Liver (tissue), 9 donors: ENCODE data around the gene TST. TPM values are rescaled to one million over a fixed set of nuclear protein-coding genes. Genes with fewer than 3 reads are reported as not detected.

Experiments used
- DNase-seq: peaks from one replicate; pipeline ENCODE4 v3.0.0-alpha.2; 2017; ENCODE audit warnings: low spot score
- H3K27ac ChIP-seq, 2 donors: one replicate each; pipeline ENCODE4 v1.7.0; 2013; ENCODE audit warnings: inconsistent platforms in 2 of 2, low read length in 2 of 2, control low read depth in 1 of 2, low read depth in 1 of 2, mild to moderate bottlenecking in 1 of 2
- H3K27me3 ChIP-seq, 4 donors: one replicate each; pipeline versions ENCODE4 v1.6.1 to v1.7.0; 2013; ENCODE audit warnings: low read length in 3 of 4, inconsistent platforms in 1 of 4, mild to moderate bottlenecking in 1 of 4, moderate library complexity in 1 of 4; ENCODE audit not compliant: control insufficient read depth in 4 of 4, insufficient read depth in 4 of 4
- H3K36me3 ChIP-seq, 4 donors: one replicate each; pipeline versions ENCODE4 v1.6.1 to v1.7.0; 2013; ENCODE audit warnings: low read length in 3 of 4, mild to moderate bottlenecking in 3 of 4, low read depth in 1 of 4, moderate library complexity in 1 of 4; ENCODE audit not compliant: control insufficient read depth in 4 of 4, insufficient read depth in 3 of 4
- H3K4me1 ChIP-seq, 4 donors: one replicate each; pipeline versions ENCODE4 v1.6.1 to v1.7.0; 2013; ENCODE audit warnings: low read length in 3 of 4, mild to moderate bottlenecking in 3 of 4, moderate library complexity in 1 of 4; ENCODE audit not compliant: control insufficient read depth in 4 of 4, insufficient read depth in 4 of 4
- H3K4me3 ChIP-seq, 3 donors: one replicate each; pipeline versions ENCODE4 v1.6.1 to v1.7.0; 2013; ENCODE audit warnings: low read length in 3 of 3, control low read depth in 1 of 3, low read depth in 1 of 3, mild to moderate bottlenecking in 1 of 3
- H3K9ac ChIP-seq, 2 donors: one replicate each; pipeline ENCODE4 v1.7.0; 2013; ENCODE audit warnings: low read length in 2 of 2, mild to moderate bottlenecking in 2 of 2, moderate library complexity in 2 of 2, control low read depth in 1 of 2, low read depth in 1 of 2
- H3K9me3 ChIP-seq, 4 donors: one replicate each; pipeline versions ENCODE4 v1.6.1 to v1.7.0; 2013; ENCODE audit warnings: low read length in 3 of 4; ENCODE audit not compliant: control insufficient read depth in 4 of 4
- FOXA1 ChIP-seq: IDR thresholded peaks from 2 replicates; pipeline ENCODE4 v1.6.1; 2016; ENCODE audit warnings: antibody characterized with exemption
- HNF4A ChIP-seq, 2 donors: conservative IDR thresholded peaks; 2 replicates each; pipeline ENCODE4 v1.6.1; 2016; ENCODE audit warnings: antibody characterized with exemption in 2 of 2, mild to moderate bottlenecking in 2 of 2
- NR2F2 ChIP-seq: IDR thresholded peaks from 2 replicates; pipeline ENCODE4 v1.6.1; 2016; ENCODE audit warnings: antibody characterized with exemption
- RAD21 ChIP-seq, 2 donors: IDR thresholded peaks; 2 replicates each; pipeline ENCODE4 v1.6.1; 2016; ENCODE audit warnings: antibody characterized with exemption in 2 of 2, mild to moderate bottlenecking in 2 of 2
- YY1 ChIP-seq: IDR thresholded peaks from 2 replicates; pipeline ENCODE4 v1.6.1; 2016; ENCODE audit warnings: antibody characterized with exemption, mild to moderate bottlenecking
- WGBS: extraction: QIAGEN DNeasy Blood & Tissue Kit; methylation state at CpG from one replicate; pipeline ENCODE4 v1.1.7; 2013; 5-methylcytosine and 5-hydroxymethylcytosine counted together
- polyA plus RNA-seq, 2 donors: library from polyadenylated mRNA; stranded (reverse) in 1 of 2; unstranded in 1 of 2; fragments of 200-250 nt in 1 of 2; fragments of >200 nt in 1 of 2; fragmentation: Nextera tagmentation in 1 of 2; extraction: Ambion mirVana in 1 of 2; gene quantifications; one replicate each; pipeline versions ENCODE4 v1.2.1 to v1.2.3, GENCODE V29; 2013 to 2015
- total RNA-seq, 2 donors: library from RNA; depleted of rRNA; stranded (reverse); fragments of >200 nt; gene quantifications; one replicate each; pipeline ENCODE4 v1.2.3, GENCODE V29; 2014
- TF ChIP-seq, protein P1 (sequence below): fragments of 150-350 bp; IDR thresholded peaks from 2 replicates; pipeline ENCODE4 v1.5.1; 2017; ENCODE audit warnings: improper control_type of control experiment, low read depth, low read length; ENCODE audit not compliant: missing input control
- TF ChIP-seq, protein P2 (sequence below): IDR thresholded peaks from 2 replicates; pipeline ENCODE4 v1.6.1; 2016; ENCODE audit warnings: antibody characterized with exemption
- TF ChIP-seq, protein P3 (sequence below): IDR thresholded peaks from 2 replicates; pipeline ENCODE4 v1.6.1; 2016; ENCODE audit warnings: antibody characterized with exemption, mild to moderate bottlenecking
- donor health status: healthy.
- donor health status: healthy.
- donor health status: healthy.
- donor health status: healthy.
- donor health status: healthy.

Gene TST
- total and polyA plus RNA-seq, 4 donors, result 186 to 404 (median 292) TPM

DNA sequence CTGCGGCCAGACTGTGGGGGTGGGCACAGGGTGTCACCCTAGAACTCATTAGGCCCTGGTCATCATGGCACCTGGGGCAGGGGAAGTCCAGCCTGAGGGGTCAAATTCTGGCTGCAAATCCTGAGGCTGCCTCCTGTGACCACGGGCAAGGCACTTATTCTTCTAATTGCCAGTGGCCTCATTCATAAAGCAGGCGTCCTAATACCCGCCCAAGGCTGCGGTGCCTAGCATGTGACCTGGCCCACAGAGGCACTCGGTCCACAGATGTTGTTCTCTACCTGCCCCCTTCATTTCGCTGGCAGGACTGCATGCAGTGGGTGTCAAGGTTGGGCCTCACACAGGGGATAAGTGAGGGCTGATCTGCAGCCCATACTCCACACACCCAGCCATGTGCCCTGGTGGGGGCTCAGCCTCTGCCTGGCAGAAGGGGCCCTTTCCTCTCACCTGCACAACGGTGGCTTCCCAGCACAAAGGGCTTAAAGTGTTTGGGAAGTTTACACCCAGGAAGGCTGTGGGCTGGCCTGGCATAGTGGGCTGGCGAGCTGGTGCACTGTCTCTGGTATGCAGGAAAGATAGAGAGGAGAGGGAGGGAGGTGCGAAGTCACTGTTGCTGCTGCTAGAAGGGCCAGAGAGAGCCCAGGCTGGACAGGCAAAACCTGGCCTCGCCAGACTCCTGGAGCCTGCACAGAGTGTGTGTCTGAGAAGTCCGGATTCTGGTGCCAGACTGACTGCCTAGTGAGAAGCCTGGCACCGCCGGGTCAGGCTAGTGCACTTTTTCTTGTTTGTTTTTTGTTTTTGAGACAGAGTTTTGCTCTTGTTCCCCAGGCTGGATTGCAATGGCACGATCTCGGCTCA lies 3.5 kb upstream of the TST start:
- WGBS, result 28% methylated on average over 16 of the region's 16 CpGs
- Histone ChIP-seq H3K9ac (peak overlapping the region in 1 of 2 donors; percentile 44), H3K27me3 (no peaks in the 10 kb centered on the region), H3K9me3 (no peaks in the 10 kb centered on the region), H3K4me1 (peaks cover 4 to 80% (median 60%) of the 10 kb centered on the region in 4 donors), H3K4me3 (no peak overlapping the region), H3K36me3 (peaks cover 0 to 7% (median 6%) of the 10 kb centered on the region in 4 donors), H3K27ac (peak overlapping the region; percentile 91 to 93)
- TF ChIP-seq NR2F2 (no peak), FOXA1 (no peak)
- DNase-seq, result no peak

DNA sequence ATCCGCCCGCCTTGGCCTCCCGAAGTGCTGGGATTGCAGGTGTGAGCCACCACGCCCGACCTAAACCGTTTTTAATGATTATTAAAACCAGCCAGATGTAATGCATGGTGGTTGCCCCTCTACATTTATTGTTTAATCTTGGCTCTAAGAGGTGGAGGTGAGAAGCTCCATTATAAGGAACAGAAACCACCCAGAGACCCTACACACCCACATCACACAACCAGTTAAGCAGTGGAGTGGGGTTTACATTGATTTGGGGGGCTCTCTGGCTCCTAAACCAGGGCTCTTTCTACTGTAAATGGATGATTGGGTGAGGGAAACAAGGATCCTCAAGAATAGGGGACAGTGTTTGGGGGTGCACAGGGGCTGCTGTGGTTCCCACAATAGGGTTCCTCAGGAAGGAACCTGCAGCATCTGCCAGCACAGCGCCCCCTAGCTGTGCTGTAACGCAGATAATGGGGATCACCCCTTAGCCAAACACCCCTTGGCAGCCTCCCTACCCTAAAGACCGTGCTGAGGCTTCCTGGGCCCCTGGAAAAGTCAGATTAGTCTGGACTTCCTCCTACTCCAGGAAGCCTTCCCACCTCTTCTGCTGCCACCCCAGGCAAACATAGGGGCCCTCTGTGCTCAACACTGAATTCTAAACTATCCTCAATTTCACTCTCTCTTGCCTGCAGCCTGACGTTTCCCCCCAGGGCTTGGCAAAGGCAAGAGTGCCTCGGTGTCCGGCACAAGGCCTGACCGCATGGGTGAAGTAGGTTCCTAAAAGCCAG lies 2.6 kb upstream of the TST start:
- peak; percentile 63 for DNase-seq
- Histone ChIP-seq H3K4me1 (peaks cover 6 to 80% (median 60%) of the 10 kb centered on the region in 4 donors), H3K27me3 (no peaks in the 10 kb centered on the region), H3K36me3 (peaks cover 0 to 2% (median 0%) of the 10 kb centered on the region in 4 donors), H3K27ac (peak overlapping the region; percentile 91 to 93), H3K9me3 (no peaks in the 10 kb centered on the region), H3K9ac (no peak overlapping the region), H3K4me3 (no peak overlapping the region)
- WGBS, result 42% methylated on average over 13 of the region's 13 CpGs
- TF ChIP-seq, protein P1, sequence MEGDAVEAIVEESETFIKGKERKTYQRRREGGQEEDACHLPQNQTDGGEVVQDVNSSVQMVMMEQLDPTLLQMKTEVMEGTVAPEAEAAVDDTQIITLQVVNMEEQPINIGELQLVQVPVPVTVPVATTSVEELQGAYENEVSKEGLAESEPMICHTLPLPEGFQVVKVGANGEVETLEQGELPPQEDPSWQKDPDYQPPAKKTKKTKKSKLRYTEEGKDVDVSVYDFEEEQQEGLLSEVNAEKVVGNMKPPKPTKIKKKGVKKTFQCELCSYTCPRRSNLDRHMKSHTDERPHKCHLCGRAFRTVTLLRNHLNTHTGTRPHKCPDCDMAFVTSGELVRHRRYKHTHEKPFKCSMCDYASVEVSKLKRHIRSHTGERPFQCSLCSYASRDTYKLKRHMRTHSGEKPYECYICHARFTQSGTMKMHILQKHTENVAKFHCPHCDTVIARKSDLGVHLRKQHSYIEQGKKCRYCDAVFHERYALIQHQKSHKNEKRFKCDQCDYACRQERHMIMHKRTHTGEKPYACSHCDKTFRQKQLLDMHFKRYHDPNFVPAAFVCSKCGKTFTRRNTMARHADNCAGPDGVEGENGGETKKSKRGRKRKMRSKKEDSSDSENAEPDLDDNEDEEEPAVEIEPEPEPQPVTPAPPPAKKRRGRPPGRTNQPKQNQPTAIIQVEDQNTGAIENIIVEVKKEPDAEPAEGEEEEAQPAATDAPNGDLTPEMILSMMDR, result peak; percentile 59
- TF ChIP-seq RAD21 (IDR thresholded peaks at IDR 0.05) (peak in 1 of 2 donors; percentile 49), NR2F2 (no peak)

DNA sequence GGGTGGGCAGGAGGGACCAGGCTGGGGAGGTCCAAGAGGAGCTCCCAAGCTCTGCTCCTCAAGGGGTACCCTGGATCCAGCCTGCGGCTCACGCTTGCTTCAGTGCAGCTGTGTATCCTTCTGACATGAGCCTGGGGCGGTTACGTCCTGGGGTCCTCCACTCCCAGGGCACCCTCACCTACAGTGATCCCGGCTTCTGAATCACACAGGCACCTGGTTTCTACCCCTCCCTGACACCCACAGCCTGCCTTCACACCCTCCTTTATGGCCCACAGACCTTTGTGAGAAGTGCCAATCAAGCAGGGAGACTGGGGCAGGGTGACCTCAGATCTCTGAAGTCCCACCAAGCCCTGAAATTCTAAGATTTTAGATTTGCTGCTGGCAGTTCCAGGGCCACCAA lies 1.8 kb upstream of the TST start:
- DNase-seq, result no peak

More for the DNA sequence above, 1.8 kb upstream of the TST start:
- 82% methylated on average over 5 of the region's 5 CpGs for WGBS
- H3K27ac ChIP-seq, result peak overlapping the region; percentile 94 to 95
- H3K4me3 ChIP-seq, result peak overlapping the region in 1 of 3 donors; percentile 36
- H3K4me1 ChIP-seq, result peaks cover 9 to 80% (median 61%) of the 10 kb centered on the region in 4 donors
- no peak overlapping the region for H3K9ac ChIP-seq
- TF ChIP-seq YY1 (no peak), FOXA1 (no peak), HNF4A (conservative IDR thresholded peaks at IDR 0.05) (no peak)
- TF ChIP-seq, protein P2, sequence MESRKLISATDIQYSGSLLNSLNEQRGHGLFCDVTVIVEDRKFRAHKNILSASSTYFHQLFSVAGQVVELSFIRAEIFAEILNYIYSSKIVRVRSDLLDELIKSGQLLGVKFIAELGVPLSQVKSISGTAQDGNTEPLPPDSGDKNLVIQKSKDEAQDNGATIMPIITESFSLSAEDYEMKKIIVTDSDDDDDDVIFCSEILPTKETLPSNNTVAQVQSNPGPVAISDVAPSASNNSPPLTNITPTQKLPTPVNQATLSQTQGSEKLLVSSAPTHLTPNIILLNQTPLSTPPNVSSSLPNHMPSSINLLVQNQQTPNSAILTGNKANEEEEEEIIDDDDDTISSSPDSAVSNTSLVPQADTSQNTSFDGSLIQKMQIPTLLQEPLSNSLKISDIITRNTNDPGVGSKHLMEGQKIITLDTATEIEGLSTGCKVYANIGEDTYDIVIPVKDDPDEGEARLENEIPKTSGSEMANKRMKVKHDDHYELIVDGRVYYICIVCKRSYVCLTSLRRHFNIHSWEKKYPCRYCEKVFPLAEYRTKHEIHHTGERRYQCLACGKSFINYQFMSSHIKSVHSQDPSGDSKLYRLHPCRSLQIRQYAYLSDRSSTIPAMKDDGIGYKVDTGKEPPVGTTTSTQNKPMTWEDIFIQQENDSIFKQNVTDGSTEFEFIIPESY, result no peak
- TF ChIP-seq, protein P3, sequence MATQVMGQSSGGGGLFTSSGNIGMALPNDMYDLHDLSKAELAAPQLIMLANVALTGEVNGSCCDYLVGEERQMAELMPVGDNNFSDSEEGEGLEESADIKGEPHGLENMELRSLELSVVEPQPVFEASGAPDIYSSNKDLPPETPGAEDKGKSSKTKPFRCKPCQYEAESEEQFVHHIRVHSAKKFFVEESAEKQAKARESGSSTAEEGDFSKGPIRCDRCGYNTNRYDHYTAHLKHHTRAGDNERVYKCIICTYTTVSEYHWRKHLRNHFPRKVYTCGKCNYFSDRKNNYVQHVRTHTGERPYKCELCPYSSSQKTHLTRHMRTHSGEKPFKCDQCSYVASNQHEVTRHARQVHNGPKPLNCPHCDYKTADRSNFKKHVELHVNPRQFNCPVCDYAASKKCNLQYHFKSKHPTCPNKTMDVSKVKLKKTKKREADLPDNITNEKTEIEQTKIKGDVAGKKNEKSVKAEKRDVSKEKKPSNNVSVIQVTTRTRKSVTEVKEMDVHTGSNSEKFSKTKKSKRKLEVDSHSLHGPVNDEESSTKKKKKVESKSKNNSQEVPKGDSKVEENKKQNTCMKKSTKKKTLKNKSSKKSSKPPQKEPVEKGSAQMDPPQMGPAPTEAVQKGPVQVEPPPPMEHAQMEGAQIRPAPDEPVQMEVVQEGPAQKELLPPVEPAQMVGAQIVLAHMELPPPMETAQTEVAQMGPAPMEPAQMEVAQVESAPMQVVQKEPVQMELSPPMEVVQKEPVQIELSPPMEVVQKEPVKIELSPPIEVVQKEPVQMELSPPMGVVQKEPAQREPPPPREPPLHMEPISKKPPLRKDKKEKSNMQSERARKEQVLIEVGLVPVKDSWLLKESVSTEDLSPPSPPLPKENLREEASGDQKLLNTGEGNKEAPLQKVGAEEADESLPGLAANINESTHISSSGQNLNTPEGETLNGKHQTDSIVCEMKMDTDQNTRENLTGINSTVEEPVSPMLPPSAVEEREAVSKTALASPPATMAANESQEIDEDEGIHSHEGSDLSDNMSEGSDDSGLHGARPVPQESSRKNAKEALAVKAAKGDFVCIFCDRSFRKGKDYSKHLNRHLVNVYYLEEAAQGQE, result no peak
- no peaks in the 10 kb centered on the region for H3K9me3 ChIP-seq
- peaks cover 0 to 5% (median 1%) of the 10 kb centered on the region in 4 donors for H3K36me3 ChIP-seq
- no peaks in the 10 kb centered on the region for H3K27me3 ChIP-seq
